NCI-H1105 treated with DMSO at 0.1 percent for 48 hours (cell line): ENCODE results near the gene NRXN3.

Experiments
- DNase-seq: peaks from one replicate; lab custom pipeline; 2025; lab: John Stamatoyannopoulos, UW

Gene NRXN3

GRCh38 chr14:79829405-79830166 lies 1659.4 kb downstream of the NRXN3 start:
- no peak for DNase-seq

GRCh38 chr14:79831195-79831892 lies 1661.2 kb downstream of the NRXN3 start:
- DNase-seq: no peak

GRCh38 chr14:79833781-79834180 lies 1663.6 kb downstream of the NRXN3 start:
- no peak for DNase-seq

DNA sequence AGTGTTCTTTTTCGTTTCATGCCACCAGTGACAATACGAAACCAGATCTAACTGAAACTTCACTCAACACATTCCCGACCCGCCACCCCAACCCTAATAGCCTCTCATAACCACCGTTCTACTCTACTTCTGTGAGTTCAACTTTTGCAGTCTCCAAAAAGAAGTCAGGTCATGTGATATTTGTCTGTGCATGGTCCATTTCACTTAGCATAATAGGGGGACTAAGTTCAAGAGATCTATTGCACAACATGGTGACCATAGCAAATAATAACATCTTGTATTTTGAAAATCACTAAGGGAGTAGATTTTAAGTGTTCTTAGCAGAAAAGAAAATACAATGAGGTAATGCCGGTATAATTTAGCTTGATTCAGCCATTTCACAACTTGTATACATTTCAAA lies 1664.7 kb downstream of the NRXN3 start:
- no peak for DNase-seq

- DNase-seq: no peak
These were observed 1666.4 kb downstream of the NRXN3 start for GRCh38 chr14:79836577-79836976.

DNA sequence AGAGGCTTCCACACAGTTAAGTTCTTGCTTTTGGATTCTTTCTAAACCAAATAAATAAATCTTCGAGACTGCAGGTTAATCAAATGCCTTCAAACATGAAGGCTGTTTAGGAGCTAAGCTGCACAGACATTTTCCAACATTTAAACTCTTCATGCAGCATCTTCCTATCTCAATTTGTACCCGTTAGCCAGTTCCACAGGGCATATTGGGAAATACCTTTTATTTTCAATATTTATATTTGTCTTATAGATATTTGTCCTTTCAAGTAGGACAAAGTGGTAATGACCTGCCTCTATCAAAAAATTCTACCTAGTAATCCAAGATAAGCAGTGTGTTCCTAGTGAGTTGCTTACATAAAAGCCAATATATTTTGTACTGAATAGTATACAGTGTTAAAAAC lies 1667.5 kb downstream of the NRXN3 start:
- DNase-seq: no peak

GRCh38 chr14:79840103-79840502 lies 1669.9 kb downstream of the NRXN3 start:
- no peak for DNase-seq

- DNase-seq: no peak
These were observed 1670.7 kb downstream of the NRXN3 start for GRCh38 chr14:79840831-79841230.

DNA sequence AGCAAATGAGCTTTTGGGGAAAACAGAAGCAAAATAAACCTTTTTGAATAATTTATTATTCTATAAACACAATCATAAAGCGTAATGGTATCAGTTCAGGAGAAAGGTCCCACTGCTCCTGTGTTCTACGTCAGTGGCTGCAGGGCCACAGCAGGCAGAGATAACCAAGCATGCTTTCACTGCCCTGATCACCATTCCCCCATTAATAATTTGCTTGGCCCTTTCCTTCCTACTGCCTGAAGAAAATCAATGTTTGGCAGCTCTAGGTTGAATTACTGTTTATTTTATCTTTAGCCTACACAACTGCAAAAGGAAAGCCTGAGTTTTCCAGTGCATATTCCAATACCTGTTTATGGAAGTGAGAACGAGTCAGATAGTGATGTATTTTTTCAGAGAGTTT lies 1671.3 kb downstream of the NRXN3 start:
- no peak for DNase-seq

- no peak for DNase-seq
These were observed 1672.1 kb downstream of the NRXN3 start for GRCh38 chr14:79842270-79842669.

DNA sequence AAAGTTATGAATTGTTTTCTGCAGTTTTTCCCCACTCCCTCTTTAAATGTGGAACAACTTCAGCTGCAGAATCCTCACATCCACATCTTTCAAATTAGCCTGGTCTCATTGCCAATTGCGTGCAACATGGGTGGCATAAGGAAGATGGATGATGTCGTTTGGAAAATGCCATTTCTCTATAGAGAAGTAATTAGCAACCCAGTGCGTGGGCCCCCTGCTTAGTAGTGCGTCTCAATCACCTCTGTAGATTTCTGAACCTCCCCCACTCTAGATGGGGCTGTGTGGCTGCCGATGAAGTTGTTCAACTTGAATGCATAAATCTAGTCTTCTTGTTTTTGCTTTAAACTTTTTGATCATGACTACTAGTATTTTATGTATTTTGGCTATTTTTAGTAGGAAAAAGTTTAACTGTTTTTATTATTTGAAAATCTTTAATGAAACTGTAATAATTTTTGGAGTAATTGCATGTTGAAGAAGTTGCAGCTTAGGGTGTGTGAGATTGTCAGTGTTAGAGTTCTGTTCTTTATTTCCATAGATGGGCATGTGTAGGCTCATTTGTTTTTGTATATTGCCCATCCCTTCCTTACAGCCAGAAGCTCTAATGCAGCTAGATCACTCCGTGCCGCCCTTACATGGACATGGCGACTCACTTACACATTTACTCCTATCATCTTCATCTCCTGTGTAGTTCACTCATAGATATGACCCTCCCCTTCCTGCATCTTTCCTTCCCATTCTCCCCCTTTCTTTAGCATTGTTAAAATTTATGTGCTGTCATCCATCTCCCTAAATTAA lies 1683.0 kb downstream of the NRXN3 start:
- no peak for DNase-seq

DNA sequence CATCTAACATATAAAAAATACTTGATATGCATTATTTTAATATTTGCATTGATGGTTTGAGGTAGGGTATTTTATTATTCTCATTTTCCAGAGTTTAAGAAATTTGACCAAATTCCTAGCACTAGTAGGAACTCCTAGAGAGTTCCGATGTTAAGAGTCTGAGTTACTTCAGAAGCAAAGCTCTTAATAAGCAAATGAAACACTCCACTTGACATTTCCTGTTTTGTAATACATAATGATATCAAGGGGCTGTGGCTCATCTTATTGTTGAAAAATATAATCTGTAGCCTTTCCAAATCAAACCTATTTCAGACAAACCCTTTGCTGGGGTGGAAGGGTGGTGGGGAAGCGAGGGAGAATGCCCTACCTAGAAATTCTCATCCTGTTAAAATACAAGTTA lies 1685.6 kb downstream of the NRXN3 start:
- no peak for DNase-seq

GRCh38 chr14:79856381-79856780 lies 1686.2 kb downstream of the NRXN3 start:
- no peak for DNase-seq

DNA sequence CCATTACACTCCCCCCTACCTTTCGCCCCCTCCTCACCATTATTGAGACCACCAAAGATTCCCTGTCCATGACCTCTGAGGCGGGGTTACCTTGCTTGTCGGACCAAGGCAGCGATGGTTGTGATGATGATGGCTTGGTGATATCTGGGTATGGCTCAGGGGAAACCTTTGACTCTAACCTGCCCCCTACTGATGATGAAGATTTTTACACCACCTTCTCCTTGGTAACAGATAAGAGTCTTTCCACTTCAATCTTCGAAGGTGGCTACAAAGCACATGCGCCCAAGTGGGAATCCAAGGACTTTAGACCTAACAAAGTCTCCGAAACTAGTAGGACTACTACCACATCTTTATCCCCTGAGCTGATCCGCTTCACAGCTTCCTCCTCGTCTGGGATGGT lies 1690.9 kb downstream of the NRXN3 start:
- no peak for DNase-seq

DNA sequence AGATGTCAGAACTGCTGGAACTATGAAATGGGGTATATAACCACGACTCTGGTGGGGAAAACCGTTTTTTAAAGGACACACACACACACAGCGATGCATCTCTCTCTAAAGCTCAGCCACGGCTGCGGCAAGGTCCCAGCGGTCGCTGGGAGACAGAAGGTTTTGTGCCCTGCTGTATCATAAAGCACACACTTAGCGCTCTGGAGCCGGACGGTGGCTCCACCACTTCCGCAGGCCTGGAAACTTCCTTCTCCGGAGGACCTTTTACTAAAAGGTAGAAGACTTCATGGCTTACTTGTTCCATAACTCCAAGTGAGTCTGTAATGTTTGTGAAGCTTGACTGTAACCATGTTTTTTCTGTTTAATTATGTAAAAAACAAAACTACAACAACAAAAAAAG lies 1691.9 kb downstream of the NRXN3 start:
- DNase-seq: no peak

DNA sequence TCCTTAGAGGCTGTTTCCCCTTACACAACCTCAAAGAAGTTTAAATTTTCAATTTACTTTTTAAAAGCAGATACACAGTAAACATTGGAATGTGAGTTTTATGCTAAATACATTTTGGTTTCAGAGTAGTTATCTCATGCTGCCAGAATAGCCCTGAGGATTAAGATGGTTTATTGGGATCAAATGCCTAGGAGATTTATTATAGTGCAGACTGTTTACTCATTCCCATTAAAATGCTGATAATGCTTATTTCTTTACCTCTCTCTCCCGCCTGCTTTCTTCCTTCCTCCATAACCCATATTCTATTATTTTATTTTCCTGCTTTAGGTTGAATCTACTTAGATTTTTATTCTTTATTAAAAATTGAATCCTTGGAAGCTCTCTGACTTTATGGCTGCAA lies 1701.0 kb downstream of the NRXN3 start:
- DNase-seq: no peak

- DNase-seq: no peak
These were observed 1708.1 kb downstream of the NRXN3 start for GRCh38 chr14:79878229-79878628.

- no peak for DNase-seq
These were observed 1708.6 kb downstream of the NRXN3 start for GRCh38 chr14:79878785-79879184.

GRCh38 chr14:79881299-79881698 lies 1711.1 kb downstream of the NRXN3 start:
- DNase-seq: no peak

GRCh38 chr14:79890527-79890926 lies 1720.4 kb downstream of the NRXN3 start:
- no peak for DNase-seq

DNA sequence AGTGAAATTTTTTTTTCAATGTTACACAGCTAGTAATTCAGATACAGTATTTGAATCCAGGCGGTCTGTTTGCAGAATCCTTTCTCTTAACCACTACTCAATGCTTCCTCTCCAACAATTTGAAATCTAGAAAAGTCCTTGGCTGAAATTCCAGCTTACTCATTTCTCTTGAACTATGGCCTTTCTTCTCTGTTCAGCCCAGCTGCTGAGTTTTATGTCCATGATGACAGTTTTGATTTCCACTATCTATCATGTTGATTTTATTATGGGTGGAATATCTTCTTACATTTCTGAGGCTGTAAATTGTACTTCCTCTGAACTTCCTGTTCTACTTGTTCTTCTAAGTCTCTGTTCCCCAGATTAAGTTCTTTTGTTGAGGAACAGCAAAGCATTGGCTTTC lies 1725.8 kb downstream of the NRXN3 start:
- DNase-seq: no peak

GRCh38 chr14:79899610-79900009 lies 1729.4 kb downstream of the NRXN3 start:
- DNase-seq: no peak

- no peak for DNase-seq
These were observed 1734.3 kb downstream of the NRXN3 start for GRCh38 chr14:79904497-79904896.
